Measurements from ENCODE around the gene TSPAN5.

GRCh38 chr4:98498774-98499173 lies 159.6 kb downstream of the TSPAN5 start:
- no peak for TF ChIP-seq MAFK (IDR thresholded peaks at IDR 0.05; ENCODE audit: low read depth, low read length)
- TF ChIP-seq SMC3 (IDR thresholded peaks at IDR 0.05; ENCODE audit: low read depth, low read length) = no peak
- no peak for TF ChIP-seq CTCF (conservative IDR thresholded peaks at IDR 0.05; ENCODE audit: low read depth, low read length)
- no peak for TF ChIP-seq CEBPB (IDR thresholded peaks at IDR 0.05; ENCODE audit: low read depth, low read length)
- TF ChIP-seq POLR2A (IDR thresholded peaks at IDR 0.05; ENCODE audit: low read depth, low read length) = no peak
- TF ChIP-seq NFE2L2 (IDR thresholded peaks at IDR 0.05; ENCODE audit: low read depth, low read length) = no peak
- no peak for TF ChIP-seq RFX5 (IDR thresholded peaks at IDR 0.05; ENCODE audit: low read depth, low read length)
- TF ChIP-seq RCOR1 (IDR thresholded peaks at IDR 0.05; ENCODE audit: insufficient replicate concordance, low read length) = no peak
- TF ChIP-seq MXI1 (IDR thresholded peaks at IDR 0.05; ENCODE audit: borderline replicate concordance, low read depth, low read length) = no peak
- no peak for TF ChIP-seq CHD1 (IDR thresholded peaks at IDR 0.05; ENCODE audit: low read depth, low read length)
- no peak for TF ChIP-seq USF2 (IDR thresholded peaks at IDR 0.05; ENCODE audit: low read depth, low read length)
- TF ChIP-seq BHLHE40 (IDR thresholded peaks at IDR 0.05; ENCODE audit: low read depth, low read length) = no peak
- no peak for TF ChIP-seq MAZ (IDR thresholded peaks at IDR 0.05; ENCODE audit: borderline replicate concordance, low read depth, low read length)

Data from IMR-90 (cell line).